ENCODE measurements around the gene GATA1. TPM values are rescaled to one million over a fixed set of nuclear protein-coding genes. Genes with fewer than 3 reads are reported as not detected.
"Not testable (repeated sequence)": the region's sequence is repeated elsewhere in the genome, so short reads cannot be mapped to it uniquely, and the experiment has no call there.

GATA1 gene
- total RNA-seq, 2 experiments from 2014 or later: not detected

GRCh38 chrX:48818098-48818497, 31.7 kb downstream of the GATA1 start:
- DNase-seq (no peak), ATAC-seq (no peak)
- no peaks in the 10 kb centered on the region for H3K4me1 Mint-ChIP-seq (ENCODE audit: low read depth)
- H3K27ac Mint-ChIP-seq: no peak overlapping the region
- no peaks in the 10 kb centered on the region for H3K27me3 Mint-ChIP-seq
- intact Hi-C loops (cut with micrococcal nuclease): no loop called here
- ChIA-PET POLR2A (no interaction called here), CTCF (no interaction called here)
- peaks cover 4% of the 10 kb centered on the region for H3K36me3 Mint-ChIP-seq (ENCODE audit: low read depth)
- no peak overlapping the region for H3K4me3 Mint-ChIP-seq
- no peaks in the 10 kb centered on the region for H3K9me3 Mint-ChIP-seq
- TF ChIP-seq CTCF (IDR thresholded peaks at IDR 0.05): no peak

- intact Hi-C loops (cut with micrococcal nuclease): no loop called here
- peaks cover 9% of the 10 kb centered on the region for H3K36me3 Mint-ChIP-seq (ENCODE audit: low read depth)
- ChIA-PET CTCF (no interaction called here), POLR2A (no interaction called here)
- no peak overlapping the region for H3K27ac Mint-ChIP-seq
- no peak for TF ChIP-seq CTCF (IDR thresholded peaks at IDR 0.05)
- no peak for ATAC-seq
- no peaks in the 10 kb centered on the region for H3K27me3 Mint-ChIP-seq
- no peaks in the 10 kb centered on the region for H3K9me3 Mint-ChIP-seq
- no peaks in the 10 kb centered on the region for H3K4me1 Mint-ChIP-seq (ENCODE audit: low read depth)
- no peak overlapping the region for H3K4me3 Mint-ChIP-seq
- DNase-seq: no peak
Observed at GRCh38 chrX:48818866-48819265, 32.5 kb downstream of the GATA1 start.

- CTCF ChIA-PET: not testable (repeated sequence)
Observed at GRCh38 chrX:48819394-48819793, 33.0 kb downstream of the GATA1 start.

GRCh38 chrX:48823053-48823452, 36.7 kb downstream of the GATA1 start:
- POLR2A ChIA-PET: interaction anchor here (0.5 kb wide), 1 partner anchor 302 kb away, joined by 3 read pairs; the partner anchor contains the start of gene EBP
- DNase-seq (no peak), ATAC-seq (no peak)
- Mint-ChIP-seq H3K4me3 (no peak overlapping the region), H3K9me3 (no peaks in the 10 kb centered on the region), H3K27me3 (peaks cover 8% of the 10 kb centered on the region), H3K4me1 (ENCODE audit: low read depth) (peaks cover 6% of the 10 kb centered on the region), H3K36me3 (ENCODE audit: low read depth) (peaks cover 24% of the 10 kb centered on the region), H3K27ac (no peak overlapping the region)
- CTCF ChIA-PET: no interaction called here
- intact Hi-C loops (cut with micrococcal nuclease): no loop called here
- no peak for TF ChIP-seq CTCF (IDR thresholded peaks at IDR 0.05)

More at GRCh38 chrX:48819394-48819793, 33.0 kb downstream of the GATA1 start:
- ATAC-seq; POLR2A ChIA-PET; intact Hi-C loops (cut with micrococcal nuclease); DNase-seq; H3K27ac Mint-ChIP-seq; H3K4me1 Mint-ChIP-seq (ENCODE audit: low read depth); H3K27me3 Mint-ChIP-seq; H3K4me3 Mint-ChIP-seq; H3K9me3 Mint-ChIP-seq: not testable (repeated sequence)
- H3K36me3 Mint-ChIP-seq (ENCODE audit: low read depth): peaks cover 11% of the 10 kb centered on the region

- H3K36me3 Mint-ChIP-seq (ENCODE audit: low read depth): peaks cover 24% of the 10 kb centered on the region
- H3K27me3 Mint-ChIP-seq: peaks cover 14% of the 10 kb centered on the region
- DNase-seq (no peak), ATAC-seq (no peak)
- no peak overlapping the region for H3K4me3 Mint-ChIP-seq
- H3K9me3 Mint-ChIP-seq: no peaks in the 10 kb centered on the region
- ChIA-PET CTCF (no interaction called here), POLR2A (no interaction called here)
- no peak overlapping the region for H3K27ac Mint-ChIP-seq
- H3K4me1 Mint-ChIP-seq (ENCODE audit: low read depth): peaks cover 6% of the 10 kb centered on the region
- no peak for TF ChIP-seq CTCF (IDR thresholded peaks at IDR 0.05)
- intact Hi-C loops (cut with micrococcal nuclease): no loop called here
Observed at GRCh38 chrX:48824066-48824465, 37.7 kb downstream of the GATA1 start.

Data from activated CD8-positive, alpha-beta T cell treated with anti-CD3 and anti-CD28 coated beads for 36 hours (primary cell).